Bronchus fibroblast of lung (primary cell): ENCODE results near the gene SMLR1. TPM values are rescaled to one million over a fixed set of nuclear protein-coding genes. Genes with fewer than 3 reads are reported as not detected.

Experiments used
- total RNA-seq: library from RNA; depleted of rRNA; stranded (reverse); fragments of >200 nt; gene quantifications from 2 replicates; pipeline ENCODE4 v1.2.3, GENCODE V29; 2015

Gene SMLR1
- not detected in 2 replicates for total RNA-seq

DNA sequence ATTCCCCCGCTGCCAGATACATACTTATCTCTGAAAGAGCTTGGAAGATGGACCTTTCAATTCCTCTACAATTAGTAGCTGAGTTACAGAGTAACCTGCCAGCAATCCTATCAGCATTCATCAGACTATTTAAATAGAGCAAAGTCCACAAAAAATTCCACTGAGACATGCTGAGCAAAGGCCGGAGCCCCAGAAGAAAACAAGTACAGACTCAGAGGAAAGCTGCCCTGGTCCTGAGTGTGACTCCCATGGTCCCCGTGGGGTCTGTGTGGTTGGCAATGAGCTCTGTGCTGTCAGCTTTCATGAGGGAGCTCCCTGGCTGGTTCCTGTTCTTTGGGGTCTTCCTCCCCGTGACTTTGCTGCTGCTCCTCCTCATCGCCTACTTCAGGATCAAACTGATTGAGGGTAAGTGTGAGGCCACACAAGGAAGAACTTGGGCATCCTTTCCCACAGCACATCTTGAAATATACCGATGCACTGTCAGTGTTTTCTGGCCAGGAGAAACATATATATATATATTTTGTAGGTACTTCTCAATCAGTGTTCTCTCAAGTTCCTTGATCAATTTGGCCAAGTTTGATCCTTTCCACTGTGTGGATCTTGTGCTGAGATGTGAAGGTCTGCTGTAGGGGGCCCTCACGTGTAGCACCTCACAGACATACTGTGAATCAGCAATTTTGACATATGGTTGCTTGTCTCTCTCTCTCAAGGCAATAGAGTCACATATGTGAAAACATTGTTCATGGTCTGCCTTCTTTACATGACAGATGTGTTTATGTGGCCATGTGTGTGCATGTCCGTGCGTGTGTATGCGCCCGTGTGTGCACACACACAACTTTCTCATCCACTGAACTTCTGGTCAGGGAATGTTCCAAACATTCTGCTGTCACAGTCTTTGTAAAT, at the start of gene SMLR1:
TSS of gene SMLR1 (plus strand) at position 160 of the 903 bp plus-strand sequence. CDS start at position 168, 8 bp downstream.

Other genes with a start within 250 kb of the SMLR1 start
- gene EPB41L2, start 235.8 kb downstream of the SMLR1 start, total RNA-seq: 32.9 and 38.2 TPM in 2 replicates